Lower leg skin (tissue), 4 donors: ENCODE results near the gene BIK. TPM values are rescaled to one million over a fixed set of nuclear protein-coding genes. Genes with fewer than 3 reads are reported as not detected.

Experiments used
- DNase-seq, 2 donors: peaks; one replicate each; pipeline ENCODE4 v3.0.0-alpha.2; 2019; ENCODE audit warnings: low spot score in 2 of 2
- H3K4me3 ChIP-seq: fragments of 200-600 bp; sonication (generic); 2 replicates; pipeline ENCODE4 v1.5.1; 2017; ENCODE audit warnings: mild to moderate bottlenecking, low read depth; ENCODE audit not compliant: poor library complexity, severe bottlenecking
- POLR2A ChIP-seq, 2 donors: fragments of 450-650 bp; IDR thresholded peaks; one replicate each; pipeline ENCODE4 v1.6.1; 2016 to 2017; ENCODE audit warnings: antibody characterized with exemption in 2 of 2, mild to moderate bottlenecking in 1 of 2, moderate library complexity in 1 of 2
- WGBS, 2 donors: methylation state at CpG; one replicate each; pipeline ENCODE4 v1.1.5; 2018; 5-methylcytosine and 5-hydroxymethylcytosine counted together
- intact Hi-C: fragments of 100-400 bp; cut with DNase I; formaldehyde crosslinking; loops from one replicate; pipeline ENCODE4 v1.15.0; 2023; ENCODE audit warnings: low total_unique reads
- total RNA-seq, 4 donors: library from RNA; depleted of rRNA; stranded (reverse); fragments of >200 nt; gene quantifications; one replicate each; pipeline ENCODE4 v1.1.0, GENCODE V29; 2016
- TF ChIP-seq, protein P1 (sequence below), 3 donors: fragments of 450-650 bp; IDR thresholded peaks; one replicate each; pipeline ENCODE4 v1.5.1; 2016; ENCODE audit warnings: antibody characterized with exemption in 3 of 3, mild to moderate bottlenecking in 3 of 3, moderate library complexity in 2 of 3

BIK gene, protein sequence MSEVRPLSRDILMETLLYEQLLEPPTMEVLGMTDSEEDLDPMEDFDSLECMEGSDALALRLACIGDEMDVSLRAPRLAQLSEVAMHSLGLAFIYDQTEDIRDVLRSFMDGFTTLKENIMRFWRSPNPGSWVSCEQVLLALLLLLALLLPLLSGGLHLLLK
- total RNA-seq: 10 to 100 TPM in 1 of 4 donors, 1 to 10 TPM in 3; 2.6 to 12.6 (median 9.5) TPM

DNA sequence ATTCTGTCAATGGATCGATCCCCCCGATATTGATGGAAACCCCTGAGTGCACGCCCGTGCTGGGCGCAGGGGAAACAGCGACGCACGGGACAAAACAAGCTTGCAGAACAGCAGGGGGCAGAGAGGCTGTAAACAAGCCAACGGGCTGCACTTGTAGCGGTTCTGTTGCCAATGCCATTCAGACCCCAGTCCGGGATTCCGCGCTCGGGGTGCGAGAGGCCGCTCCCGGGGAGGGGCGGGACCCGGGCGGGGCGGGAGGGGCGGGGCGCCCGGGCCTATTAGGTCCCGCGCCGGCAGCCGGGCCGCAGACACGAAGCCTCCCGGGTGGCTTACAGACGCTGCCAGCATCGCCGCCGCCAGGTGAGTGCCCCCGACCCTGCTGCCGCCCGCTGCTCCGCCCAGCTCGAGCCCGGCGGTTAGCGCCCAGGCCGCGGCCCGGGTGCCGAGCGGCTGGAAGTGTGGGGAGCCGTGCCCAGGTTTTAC is at the start of gene BIK:
Gene BIK, plus strand, starts transcription at position 307 of the 483 bp plus-strand sequence. CDS start 13,273 bp downstream, outside the sequence.
- WGBS, 2 donors: 0% methylated on average over 21 of the region's 49 CpGs
- peak within 1 kb of the TSS; percentile 28 for H3K4me3 ChIP-seq
- no peak for TF ChIP-seq POLR2A (IDR thresholded peaks at IDR 0.05)
- TF ChIP-seq, protein P1, sequence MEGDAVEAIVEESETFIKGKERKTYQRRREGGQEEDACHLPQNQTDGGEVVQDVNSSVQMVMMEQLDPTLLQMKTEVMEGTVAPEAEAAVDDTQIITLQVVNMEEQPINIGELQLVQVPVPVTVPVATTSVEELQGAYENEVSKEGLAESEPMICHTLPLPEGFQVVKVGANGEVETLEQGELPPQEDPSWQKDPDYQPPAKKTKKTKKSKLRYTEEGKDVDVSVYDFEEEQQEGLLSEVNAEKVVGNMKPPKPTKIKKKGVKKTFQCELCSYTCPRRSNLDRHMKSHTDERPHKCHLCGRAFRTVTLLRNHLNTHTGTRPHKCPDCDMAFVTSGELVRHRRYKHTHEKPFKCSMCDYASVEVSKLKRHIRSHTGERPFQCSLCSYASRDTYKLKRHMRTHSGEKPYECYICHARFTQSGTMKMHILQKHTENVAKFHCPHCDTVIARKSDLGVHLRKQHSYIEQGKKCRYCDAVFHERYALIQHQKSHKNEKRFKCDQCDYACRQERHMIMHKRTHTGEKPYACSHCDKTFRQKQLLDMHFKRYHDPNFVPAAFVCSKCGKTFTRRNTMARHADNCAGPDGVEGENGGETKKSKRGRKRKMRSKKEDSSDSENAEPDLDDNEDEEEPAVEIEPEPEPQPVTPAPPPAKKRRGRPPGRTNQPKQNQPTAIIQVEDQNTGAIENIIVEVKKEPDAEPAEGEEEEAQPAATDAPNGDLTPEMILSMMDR (IDR thresholded peaks at IDR 0.05): no peak
- no peak for DNase-seq
- intact Hi-C loops: no loop called here

DNA sequence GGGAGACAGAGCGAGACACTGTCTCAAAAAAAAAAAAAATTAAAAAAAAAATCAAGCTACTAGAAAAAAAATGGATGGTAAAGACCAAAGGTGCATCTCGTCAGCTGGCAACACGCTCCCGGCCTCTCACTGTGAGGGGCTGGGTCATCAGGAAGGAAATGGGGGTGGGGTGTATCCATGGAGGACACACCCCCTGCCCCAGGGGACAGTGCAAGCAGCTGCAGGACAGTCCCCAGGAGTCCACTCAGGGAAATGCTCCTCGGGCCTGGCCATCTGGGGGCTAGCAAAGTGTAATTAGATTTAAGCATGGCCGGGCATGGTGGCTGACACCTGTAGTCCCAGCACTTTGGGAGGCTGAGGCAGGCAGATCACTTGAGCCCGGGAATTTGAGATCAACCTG is 44.4 kb upstream of the BIK start:
- intact Hi-C loops: no loop called here
- DNase-seq: no peak
- WGBS, 2 donors: 77 to 89% methylated on average over 7 of the region's 7 CpGs
- no peak for TF ChIP-seq POLR2A (IDR thresholded peaks at IDR 0.05)
- TF ChIP-seq, protein P1 (IDR thresholded peaks at IDR 0.05): no peak
- H3K4me3 ChIP-seq: no peak overlapping the region

DNA sequence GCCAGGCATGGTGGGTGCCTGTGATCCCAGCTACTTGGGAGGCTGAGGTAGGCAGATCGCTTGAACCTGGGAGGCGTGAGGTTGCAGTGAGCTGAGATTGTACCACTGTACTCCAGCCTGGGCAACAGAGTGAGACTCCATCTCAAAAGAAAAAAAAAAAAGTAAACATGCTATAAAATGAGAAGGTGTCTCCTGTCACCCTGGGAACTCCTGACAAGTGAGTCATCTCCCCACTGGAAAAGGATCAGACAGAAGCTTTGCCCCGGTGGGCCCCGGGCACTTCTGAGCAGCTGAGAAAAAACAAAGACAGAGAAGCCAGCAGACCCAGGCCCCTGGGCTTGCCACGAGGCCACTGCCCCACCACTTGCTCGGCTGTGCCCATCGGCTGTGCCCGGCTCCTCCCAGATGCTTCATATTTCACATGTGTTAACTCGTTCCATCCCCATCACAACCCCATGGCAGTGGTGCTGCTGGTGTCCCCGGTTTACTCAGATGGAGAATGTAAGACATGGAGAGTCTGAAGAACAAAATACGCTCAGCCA is 43.6 kb upstream of the BIK start:
- TF ChIP-seq POLR2A (IDR thresholded peaks at IDR 0.05): no peak
- TF ChIP-seq, protein P1 (IDR thresholded peaks at IDR 0.05): no peak
- 46 to 57% methylated on average over 11 of the region's 11 CpGs for WGBS, 2 donors
- intact Hi-C loops: no loop called here
- no peak for DNase-seq
- no peak overlapping the region for H3K4me3 ChIP-seq

- intact Hi-C loops: no loop called here
- no peak for TF ChIP-seq POLR2A (IDR thresholded peaks at IDR 0.05)
- TF ChIP-seq, protein P1 (IDR thresholded peaks at IDR 0.05): no peak
- no peak for DNase-seq
- 70 to 84% methylated on average over 19 to 20 of the region's 20 CpGs for WGBS, 2 donors
- H3K4me3 ChIP-seq: no peak overlapping the region
Observed at GRCh38 chr22:43077121-43077877, 33.3 kb upstream of the BIK start.

DNA sequence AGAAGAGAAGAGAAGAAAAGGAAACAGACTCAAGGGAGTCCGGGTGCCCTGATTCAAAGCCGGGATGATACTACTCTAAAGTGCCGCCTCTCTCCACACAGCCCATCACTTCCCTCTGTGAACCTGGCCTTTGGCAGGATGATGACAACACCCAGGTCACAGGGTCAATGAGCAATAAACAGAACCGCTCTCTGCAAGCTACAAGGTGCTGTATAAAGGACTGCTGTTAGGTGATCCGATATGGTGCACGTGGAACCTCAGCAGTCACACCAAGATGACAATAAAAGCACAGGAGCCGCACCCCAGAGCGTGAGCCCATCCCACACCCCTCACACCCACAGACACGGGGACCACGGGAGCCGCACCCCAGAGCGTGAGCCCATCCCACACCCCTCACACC is 32.0 kb upstream of the BIK start:
- 80 to 99% methylated on average over 5 to 12 of the region's 12 CpGs for WGBS, 2 donors
- no peak overlapping the region for H3K4me3 ChIP-seq
- DNase-seq: no peak
- intact Hi-C loops: no loop called here
- no peak for TF ChIP-seq POLR2A (IDR thresholded peaks at IDR 0.05)
- TF ChIP-seq, protein P1 (IDR thresholded peaks at IDR 0.05): no peak
